Natural killer cell treated with Interleukin-12 subunit alpha and Interleukin-12 subunit beta and Interleukin-15 and Interleukin-18, amount 100 ng/mL, for 72 hours (primary cell): ENCODE data around the gene POLA2. TPM values are rescaled to one million over a fixed set of nuclear protein-coding genes. Genes with fewer than 3 reads are reported as not detected.
"Not testable (repeated sequence)": the region's sequence is repeated elsewhere in the genome, so short reads cannot be mapped to it uniquely, and the experiment has no call there.

Source experiments
- ATAC-seq, 2 donors: fragments of 150-1000 bp; cut with Tn5 transposase in 1 of 2; sonication (Bioruptor Pico), chemical (Tn5 transposase) in 1 of 2; 2 replicates each; pipeline ENCODE4 v1.10.0; 2021
- DNase-seq: peaks from one replicate; pipeline ENCODE4 v3.0.0; 2022; ENCODE audit warnings: low spot score
- H3K27ac Mint-ChIP-seq, 2 donors: 1 replicate in 1 of 2; 2 replicates in 1 of 2; pipeline ENCODE4 v1.8.0; 2022; ENCODE audit warnings: mixed read lengths in 2 of 2, mild to moderate bottlenecking in 1 of 2, moderate library complexity in 1 of 2
- H3K27me3 Mint-ChIP-seq, 2 donors: 1 replicate in 1 of 2; 2 replicates in 1 of 2; pipeline ENCODE4 v1.8.0; 2022; ENCODE audit warnings: mixed read lengths in 2 of 2
- H3K36me3 Mint-ChIP-seq: one replicate; pipeline ENCODE4 v1.8.0; 2022; ENCODE audit warnings: mixed read lengths
- H3K4me1 Mint-ChIP-seq, 2 donors: 1 replicate in 1 of 2; 2 replicates in 1 of 2; pipeline ENCODE4 v1.8.0; 2022; ENCODE audit warnings: low read depth in 2 of 2, mixed read lengths in 2 of 2, mild to moderate bottlenecking in 1 of 2
- H3K4me3 Mint-ChIP-seq: one replicate; pipeline ENCODE4 v1.8.0; 2022; ENCODE audit warnings: mixed read lengths
- H3K9me3 Mint-ChIP-seq: 2 replicates; pipeline ENCODE4 v1.8.0; 2022; ENCODE audit warnings: mixed read lengths
- total RNA-seq, 2 donors: library from RNA; stranded (reverse); gene quantifications; one replicate each; pipeline ENCODE4 v1.2.3, GENCODE V29; 2022

The POLA2 gene
- total RNA-seq, 2 donors from 2014 or later = 56.8 to 80.9 TPM

DNA sequence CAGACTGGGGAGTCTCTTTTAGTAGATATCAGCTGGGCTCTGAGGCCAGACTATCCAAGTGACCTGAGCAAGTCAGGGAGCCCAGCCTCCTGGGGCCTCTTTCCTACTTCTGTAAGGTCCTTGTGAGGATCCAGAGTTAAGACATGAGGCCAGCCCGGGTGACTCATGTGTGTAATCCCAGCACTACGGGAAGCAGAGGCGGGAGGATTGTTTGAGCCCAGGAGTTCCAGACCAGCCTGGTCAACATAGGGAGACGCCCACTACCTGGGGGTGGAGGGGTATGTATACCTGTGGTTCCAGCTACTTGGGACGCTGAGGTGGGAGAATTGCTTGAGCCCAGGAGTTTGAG is 36.9 kb upstream of the POLA2 start:
- H3K4me1 Mint-ChIP-seq = peaks cover 4 to 12% of the 10 kb centered on the region in 2 donors
- H3K36me3 Mint-ChIP-seq = no peaks in the 10 kb centered on the region
- H3K4me3 Mint-ChIP-seq = no peak overlapping the region
- ATAC-seq = no peak
- H3K9me3 Mint-ChIP-seq = no peaks in the 10 kb centered on the region
- DNase-seq = no peak
- H3K27me3 Mint-ChIP-seq = peaks cover 11 to 12% of the 10 kb centered on the region in 2 donors
- H3K27ac Mint-ChIP-seq = no peak overlapping the region

DNA sequence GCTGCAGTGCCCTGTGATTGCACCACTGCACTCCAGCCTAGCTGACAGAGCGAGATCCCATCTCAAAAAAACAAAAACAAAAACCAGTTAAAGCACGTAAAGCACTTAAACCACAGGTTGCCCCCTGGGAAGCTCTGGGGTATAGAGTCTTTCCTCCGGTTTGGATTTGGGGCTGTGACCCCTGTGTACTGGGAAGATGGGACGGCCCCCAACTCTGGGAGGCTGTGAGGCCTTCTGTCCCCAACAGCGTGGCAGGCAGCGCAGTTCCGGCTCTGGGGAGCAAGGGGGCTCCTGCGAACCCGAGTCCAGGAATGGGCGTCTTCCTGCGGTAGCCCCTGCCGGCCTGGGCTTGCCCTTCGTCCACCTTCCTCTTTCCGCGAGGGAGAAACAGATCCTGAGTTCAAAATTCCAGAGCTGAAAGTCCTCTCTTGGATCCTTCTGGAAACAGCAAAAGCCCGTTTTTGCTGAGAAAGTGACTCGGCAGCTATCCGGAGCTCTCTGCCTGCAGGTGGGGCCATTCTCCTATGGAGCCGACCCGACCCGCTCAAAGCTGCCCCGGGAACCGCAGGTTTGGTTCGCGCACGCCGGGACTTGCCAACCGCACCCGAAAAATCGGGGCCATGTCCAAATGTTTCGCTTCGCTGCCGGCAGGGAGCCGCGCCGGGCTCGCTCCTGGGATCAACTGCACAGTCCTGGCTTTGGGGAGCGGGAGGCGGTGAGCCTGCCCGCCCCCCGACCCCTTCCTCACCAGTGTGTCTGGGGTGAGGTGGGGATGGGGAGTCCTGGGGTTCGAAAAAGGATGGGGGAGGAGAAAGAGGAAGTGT is 36.3 kb upstream of the POLA2 start:
- H3K4me3 Mint-ChIP-seq = peak overlapping the region; percentile 34
- ATAC-seq (peak; percentile 60 to 62), DNase-seq (no peak)
- no peaks in the 10 kb centered on the region for H3K9me3 Mint-ChIP-seq
- no peaks in the 10 kb centered on the region for H3K36me3 Mint-ChIP-seq
- H3K4me1 Mint-ChIP-seq = peaks cover 4 to 12% of the 10 kb centered on the region in 2 donors
- H3K27me3 Mint-ChIP-seq = peaks cover 8 to 12% of the 10 kb centered on the region in 2 donors
- no peak overlapping the region for H3K27ac Mint-ChIP-seq

- no peaks in the 10 kb centered on the region for H3K36me3 Mint-ChIP-seq
- H3K27ac Mint-ChIP-seq = no peak overlapping the region
- H3K27me3 Mint-ChIP-seq = peaks cover 8 to 12% of the 10 kb centered on the region in 2 donors
- ATAC-seq (no peak), DNase-seq (no peak)
- no peaks in the 10 kb centered on the region for H3K9me3 Mint-ChIP-seq
- peak overlapping the region; percentile 34 for H3K4me3 Mint-ChIP-seq
- H3K4me1 Mint-ChIP-seq = peaks cover 4 to 12% of the 10 kb centered on the region in 2 donors
Measured at GRCh38 chr11:65226103-65226442, 35.7 kb upstream of the POLA2 start.

- no peak for ATAC-seq
- H3K36me3 Mint-ChIP-seq = no peaks in the 10 kb centered on the region
- peaks cover 8 to 12% of the 10 kb centered on the region in 2 donors for H3K27me3 Mint-ChIP-seq
- H3K9me3 Mint-ChIP-seq = no peaks in the 10 kb centered on the region
- H3K4me3 Mint-ChIP-seq = no peak overlapping the region
- H3K4me1 Mint-ChIP-seq = peaks cover 4 to 12% of the 10 kb centered on the region in 2 donors
- DNase-seq = no peak
- H3K27ac Mint-ChIP-seq = no peak overlapping the region
Measured at GRCh38 chr11:65227879-65228278, 33.9 kb upstream of the POLA2 start.

- no peak for DNase-seq
Measured at GRCh38 chr11:65236194-65237059, 25.3 kb upstream of the POLA2 start.

GRCh38 chr11:65238302-65238701 is 23.5 kb upstream of the POLA2 start:
- not testable (repeated sequence) for H3K9me3 Mint-ChIP-seq, H3K4me3 Mint-ChIP-seq, DNase-seq, H3K27ac Mint-ChIP-seq, H3K27me3 Mint-ChIP-seq, H3K4me1 Mint-ChIP-seq, H3K36me3 Mint-ChIP-seq
- ATAC-seq = peak in 1 of 2 donors; percentile 73

More at GRCh38 chr11:65236194-65237059, 25.3 kb upstream of the POLA2 start:
- peak; percentile 17 to 28 for ATAC-seq
- Mint-ChIP-seq H3K4me3 (no peak overlapping the region), H3K27ac (no peak overlapping the region), H3K36me3 (no peaks in the 10 kb centered on the region), H3K9me3 (no peaks in the 10 kb centered on the region), H3K4me1 (no peaks in the 10 kb centered on the region), H3K27me3 (no peaks in the 10 kb centered on the region)

- no peak for DNase-seq
- no peak overlapping the region for H3K4me3 Mint-ChIP-seq
- H3K27ac Mint-ChIP-seq = no peak overlapping the region
- no peak for ATAC-seq
- no peaks in the 10 kb centered on the region for H3K27me3 Mint-ChIP-seq
- no peaks in the 10 kb centered on the region for H3K36me3 Mint-ChIP-seq
- H3K9me3 Mint-ChIP-seq = peaks cover 3% of the 10 kb centered on the region
- no peaks in the 10 kb centered on the region for H3K4me1 Mint-ChIP-seq
Measured at GRCh38 chr11:65241134-65241533, 20.6 kb upstream of the POLA2 start.

DNA sequence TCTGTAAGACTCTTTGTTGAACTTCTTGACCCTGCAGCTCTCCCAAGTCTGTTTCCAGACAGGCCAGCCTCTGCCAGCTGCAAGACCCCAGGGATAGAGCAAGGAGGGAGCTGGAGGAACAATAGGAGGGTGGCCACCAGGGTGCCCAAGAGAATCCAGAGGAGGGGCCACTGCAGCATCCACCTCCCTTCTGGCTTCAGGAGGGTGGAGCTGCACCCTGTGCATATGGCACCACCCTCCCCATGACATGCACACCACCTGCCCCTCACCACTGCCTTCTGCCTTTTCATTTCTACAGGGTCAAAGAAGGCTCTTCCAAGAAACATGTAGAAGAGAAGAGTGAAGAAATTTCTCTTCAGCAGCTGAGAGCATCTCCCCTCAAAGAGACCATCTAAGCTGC is 20.1 kb upstream of the POLA2 start:
- Mint-ChIP-seq H3K9me3 (peaks cover 3% of the 10 kb centered on the region), H3K4me1 (no peaks in the 10 kb centered on the region), H3K4me3 (no peak overlapping the region), H3K27ac (no peak overlapping the region), H3K36me3 (no peaks in the 10 kb centered on the region), H3K27me3 (no peaks in the 10 kb centered on the region)
- peak in 1 of 2 donors; percentile 57 for ATAC-seq
- DNase-seq = no peak

- Mint-ChIP-seq H3K9me3 (peaks cover 3% of the 10 kb centered on the region), H3K4me3 (no peak overlapping the region), H3K27me3 (no peaks in the 10 kb centered on the region), H3K36me3 (no peaks in the 10 kb centered on the region), H3K27ac (no peak overlapping the region), H3K4me1 (no peaks in the 10 kb centered on the region)
- DNase-seq (no peak), ATAC-seq (no peak)
Measured at GRCh38 chr11:65242389-65242788, 19.4 kb upstream of the POLA2 start.

DNA sequence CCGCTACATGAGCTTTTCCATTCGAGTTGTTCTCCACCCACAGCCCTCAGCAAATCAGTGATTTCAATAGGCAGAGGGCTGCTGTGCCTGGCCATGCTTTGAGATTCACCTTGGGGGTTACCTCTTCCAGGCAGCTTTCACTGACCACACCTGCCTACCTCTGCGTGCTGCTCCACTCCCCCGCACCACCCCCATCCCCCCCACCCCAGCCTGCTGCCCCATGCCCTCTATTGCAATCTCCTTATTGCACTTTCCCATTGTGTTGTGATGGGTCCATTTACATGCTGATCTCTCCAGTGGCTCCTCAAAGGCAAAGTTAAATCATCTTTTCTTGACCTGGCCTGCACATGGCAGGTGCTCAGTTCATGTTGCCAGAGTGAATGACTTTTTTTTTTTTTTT is 18.0 kb upstream of the POLA2 start:
- H3K36me3 Mint-ChIP-seq = no peaks in the 10 kb centered on the region
- no peaks in the 10 kb centered on the region for H3K4me1 Mint-ChIP-seq

DNA sequence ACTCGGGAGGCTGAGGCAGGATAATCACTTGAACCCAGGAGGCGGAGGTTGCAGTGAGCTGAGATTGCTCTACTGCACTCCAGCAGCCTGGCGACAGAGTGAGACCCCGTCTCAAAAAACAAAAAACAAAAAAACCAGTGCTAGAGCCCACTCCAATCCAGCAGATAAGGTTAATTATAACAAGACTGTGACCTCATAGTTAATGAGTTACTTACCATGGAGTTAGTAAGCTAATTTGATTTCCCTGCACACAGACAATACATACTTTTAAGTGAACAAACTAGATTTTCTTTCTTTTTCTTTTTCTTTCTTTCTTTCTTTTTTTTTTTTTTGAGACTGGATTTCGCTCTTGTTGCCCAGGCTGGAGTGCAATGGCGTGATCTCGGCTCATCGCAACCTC is 16.7 kb upstream of the POLA2 start:
- not testable (repeated sequence) for H3K9me3 Mint-ChIP-seq, DNase-seq, H3K36me3 Mint-ChIP-seq, ATAC-seq, H3K4me1 Mint-ChIP-seq, H3K27me3 Mint-ChIP-seq, H3K4me3 Mint-ChIP-seq, H3K27ac Mint-ChIP-seq

More for the DNA sequence above, 18.0 kb upstream of the POLA2 start:
- H3K9me3 Mint-ChIP-seq = peaks cover 3% of the 10 kb centered on the region
- DNase-seq (no peak), ATAC-seq (no peak)
- no peak overlapping the region for H3K27ac Mint-ChIP-seq
- no peaks in the 10 kb centered on the region for H3K27me3 Mint-ChIP-seq
- no peak overlapping the region for H3K4me3 Mint-ChIP-seq

DNA sequence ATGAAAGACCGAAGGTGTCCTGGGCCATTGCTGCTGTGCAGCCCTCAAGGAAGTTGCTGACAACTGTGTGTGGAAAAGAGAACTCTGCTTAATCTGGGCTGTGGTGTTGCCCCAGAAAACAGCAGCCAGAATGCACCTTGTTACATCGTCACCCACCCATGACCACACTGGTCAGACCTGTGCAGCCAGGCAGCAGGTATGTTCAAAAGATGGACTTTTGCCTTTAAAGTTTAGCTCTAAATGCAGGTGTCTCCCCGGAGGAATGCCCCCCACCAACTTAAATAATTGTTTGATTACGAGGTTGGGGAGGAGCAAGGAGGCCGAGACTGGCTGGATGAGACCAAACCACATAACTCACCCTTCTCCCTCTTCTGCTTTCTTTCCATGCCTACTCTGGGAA is 15.3 kb upstream of the POLA2 start:
- no peak overlapping the region for H3K27ac Mint-ChIP-seq
- ATAC-seq = no peak
- no peaks in the 10 kb centered on the region for H3K36me3 Mint-ChIP-seq

DNA sequence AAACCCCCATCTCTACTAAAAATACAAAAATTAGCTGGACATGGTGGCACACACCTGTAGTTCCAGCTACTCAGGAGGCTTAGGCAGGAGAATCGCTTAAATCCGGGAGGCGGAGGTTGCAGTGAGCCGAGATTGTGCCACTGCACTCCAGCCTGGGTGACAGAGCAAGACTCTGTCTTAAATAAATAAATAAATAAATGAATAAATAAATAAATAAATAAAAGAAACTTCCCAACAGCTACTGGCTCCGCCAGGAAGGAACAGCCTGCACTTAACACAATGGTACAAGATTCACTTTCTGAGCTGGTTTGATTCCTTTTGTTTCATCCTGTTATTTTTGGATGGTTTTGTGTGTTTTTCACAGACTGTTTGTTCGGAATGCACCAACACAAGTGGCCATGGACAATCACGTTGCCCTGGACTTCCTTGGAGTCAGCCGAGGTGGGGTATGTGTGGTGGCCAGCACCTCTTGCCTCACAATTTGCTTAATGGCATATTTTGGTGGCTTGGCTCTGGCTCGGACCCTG is 13.5 kb upstream of the POLA2 start:
- H3K27ac Mint-ChIP-seq, H3K4me3 Mint-ChIP-seq, H3K27me3 Mint-ChIP-seq, ATAC-seq, H3K4me1 Mint-ChIP-seq, H3K9me3 Mint-ChIP-seq, H3K36me3 Mint-ChIP-seq, DNase-seq: not testable (repeated sequence)

More for the DNA sequence above, 15.3 kb upstream of the POLA2 start:
- no peak overlapping the region for H3K4me3 Mint-ChIP-seq
- DNase-seq = no peak
- peaks cover 3% of the 10 kb centered on the region for H3K9me3 Mint-ChIP-seq
- H3K4me1 Mint-ChIP-seq = no peaks in the 10 kb centered on the region
- H3K27me3 Mint-ChIP-seq = no peaks in the 10 kb centered on the region

- ATAC-seq = no peak
- H3K4me1 Mint-ChIP-seq = no peaks in the 10 kb centered on the region
- H3K4me3 Mint-ChIP-seq = no peak overlapping the region
- H3K36me3 Mint-ChIP-seq = no peaks in the 10 kb centered on the region
- H3K27ac Mint-ChIP-seq = no peak overlapping the region
- no peaks in the 10 kb centered on the region for H3K9me3 Mint-ChIP-seq
- H3K27me3 Mint-ChIP-seq = peaks cover 0 to 5% of the 10 kb centered on the region in 2 donors
- no peak for DNase-seq
Measured at GRCh38 chr11:65251476-65251875, 10.3 kb upstream of the POLA2 start.
